ENCODE results near the gene SBK1. TPM values are rescaled to one million over a fixed set of nuclear protein-coding genes. Genes with fewer than 3 reads are reported as not detected.
A peak's percentile ranks its signal among the peaks of the same experiment; 100 is the strongest.
"Not testable (repeated sequence)": the region's sequence is repeated elsewhere in the genome, so short reads cannot be mapped to it uniquely, and the experiment has no call there.

Gene SBK1
- under 1 TPM; 0.04 to 0.12 (median 0.07) TPM for total RNA-seq
- long read RNA-seq, result 0 reads

DNA sequence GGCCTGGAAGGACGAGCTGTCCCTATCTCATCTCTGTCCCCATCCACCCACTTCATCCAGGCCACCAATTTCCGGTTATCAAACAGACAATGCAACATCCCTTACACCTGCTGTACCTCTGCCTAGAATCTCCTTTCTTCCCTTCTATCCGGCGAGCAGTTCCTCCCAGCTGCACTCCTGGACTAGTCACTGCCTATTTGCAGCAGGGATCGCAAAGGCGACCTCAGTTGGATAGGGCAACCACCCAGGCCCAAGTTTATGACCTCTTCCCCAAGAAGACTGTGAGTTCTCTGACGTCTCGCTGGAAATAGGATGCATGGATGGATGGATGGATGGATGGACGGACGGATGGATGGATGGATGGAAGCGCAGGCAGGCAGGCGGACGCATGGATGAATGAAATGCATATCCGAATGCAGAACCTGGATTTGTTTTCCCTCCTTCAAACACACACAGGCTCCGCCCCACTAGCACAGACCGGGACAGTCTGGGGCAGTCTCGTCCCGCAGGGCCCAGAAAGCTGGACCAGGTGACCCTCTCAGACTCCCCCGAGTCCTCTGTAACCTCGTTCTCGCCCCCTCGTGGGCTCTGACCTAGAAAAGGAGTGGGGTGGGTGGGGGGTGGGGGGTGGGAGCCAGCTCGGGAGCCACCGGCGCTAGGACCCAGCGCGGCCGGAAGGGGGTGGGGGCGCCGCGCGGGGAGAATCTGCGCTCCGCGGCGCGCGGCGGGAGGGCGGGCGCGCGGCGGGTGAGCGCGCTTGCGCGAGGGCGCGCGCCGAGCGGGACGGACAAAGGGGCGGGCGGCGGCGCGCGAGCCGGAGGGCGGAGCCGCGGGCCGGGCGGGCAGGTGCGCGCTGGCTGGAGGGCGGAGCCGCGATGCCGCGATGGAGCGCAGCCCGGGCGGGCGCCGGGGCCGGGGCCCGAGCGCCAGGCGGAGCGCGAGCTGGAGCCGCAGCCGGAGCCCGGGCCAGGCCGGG is at the start of gene SBK1:
Gene SBK1 (plus strand): TSS at position 875 of the 976 bp plus-strand sequence. CDS start 24,867 bp downstream, outside the sequence.
- no peak for TF ChIP-seq POLR2A (IDR thresholded peaks at IDR 0.05)
- TF ChIP-seq, protein P1, sequence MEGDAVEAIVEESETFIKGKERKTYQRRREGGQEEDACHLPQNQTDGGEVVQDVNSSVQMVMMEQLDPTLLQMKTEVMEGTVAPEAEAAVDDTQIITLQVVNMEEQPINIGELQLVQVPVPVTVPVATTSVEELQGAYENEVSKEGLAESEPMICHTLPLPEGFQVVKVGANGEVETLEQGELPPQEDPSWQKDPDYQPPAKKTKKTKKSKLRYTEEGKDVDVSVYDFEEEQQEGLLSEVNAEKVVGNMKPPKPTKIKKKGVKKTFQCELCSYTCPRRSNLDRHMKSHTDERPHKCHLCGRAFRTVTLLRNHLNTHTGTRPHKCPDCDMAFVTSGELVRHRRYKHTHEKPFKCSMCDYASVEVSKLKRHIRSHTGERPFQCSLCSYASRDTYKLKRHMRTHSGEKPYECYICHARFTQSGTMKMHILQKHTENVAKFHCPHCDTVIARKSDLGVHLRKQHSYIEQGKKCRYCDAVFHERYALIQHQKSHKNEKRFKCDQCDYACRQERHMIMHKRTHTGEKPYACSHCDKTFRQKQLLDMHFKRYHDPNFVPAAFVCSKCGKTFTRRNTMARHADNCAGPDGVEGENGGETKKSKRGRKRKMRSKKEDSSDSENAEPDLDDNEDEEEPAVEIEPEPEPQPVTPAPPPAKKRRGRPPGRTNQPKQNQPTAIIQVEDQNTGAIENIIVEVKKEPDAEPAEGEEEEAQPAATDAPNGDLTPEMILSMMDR (IDR thresholded peaks at IDR 0.05), result no peak
- WGBS (ENCODE audit: insufficient coverage, low coverage, low lambda C conversion rate, missing lambda C conversion rate), result 13% methylated on average over 6 of the region's 88 CpGs
- Histone ChIP-seq H3K4me1 (peaks cover 0 to 4% (median 0%) of the 10 kb centered on the region in 4 donors), H3K27ac (no peak within 1 kb of the TSS), H3K9me3 (no peaks in the 10 kb centered on the region), H3K4me3 (peak within 1 kb of the TSS; percentile 32 to 53 (median 46)), H3K36me3 (no peaks in the 10 kb centered on the region), H3K27me3 (no peaks in the 10 kb centered on the region)
- ATAC-seq, result peak; percentile 93 to 99 (median 96)
- intact Hi-C loops (cut with DNase I), result no loop called here
- DNase-seq, result peak; percentile 77 to 80 (median 80)

- H3K4me3 ChIP-seq; H3K27me3 ChIP-seq; intact Hi-C loops (cut with DNase I); H3K9me3 ChIP-seq; H3K36me3 ChIP-seq; DNase-seq; H3K27ac ChIP-seq; ATAC-seq; H3K4me1 ChIP-seq: not testable (repeated sequence)
- WGBS (ENCODE audit: insufficient coverage, low coverage, low lambda C conversion rate, missing lambda C conversion rate), result 57% methylated on average over 1 of the region's 2 CpGs
Measured at GRCh38 chr16:28249483-28249882, 42.8 kb upstream of the SBK1 start.

GRCh38 chr16:28250999-28251398 is 41.3 kb upstream of the SBK1 start:
- ATAC-seq (no peak), DNase-seq (no peak)
- Histone ChIP-seq H3K4me3 (no peak overlapping the region), H3K27ac (no peak overlapping the region), H3K4me1 (no peaks in the 10 kb centered on the region), H3K9me3 (no peaks in the 10 kb centered on the region), H3K27me3 (no peaks in the 10 kb centered on the region), H3K36me3 (no peaks in the 10 kb centered on the region)
- intact Hi-C loops (cut with DNase I), result no loop called here
- WGBS (ENCODE audit: insufficient coverage, low coverage, low lambda C conversion rate, missing lambda C conversion rate), result 57% methylated on average over 3 of the region's 3 CpGs
- TF ChIP-seq, protein P1 (IDR thresholded peaks at IDR 0.05), result no peak
- TF ChIP-seq POLR2A (IDR thresholded peaks at IDR 0.05), result no peak

GRCh38 chr16:28254158-28254557 is 38.2 kb upstream of the SBK1 start:
- intact Hi-C loops (cut with DNase I), result no loop called here
- no peak for ATAC-seq

More at GRCh38 chr16:28254158-28254557, 38.2 kb upstream of the SBK1 start:
- H3K4me1 ChIP-seq, result no peaks in the 10 kb centered on the region
- 82% methylated on average over 1 of the region's 6 CpGs for WGBS (ENCODE audit: insufficient coverage, low coverage, low lambda C conversion rate, missing lambda C conversion rate)
- no peak overlapping the region for H3K27ac ChIP-seq
- no peak overlapping the region for H3K4me3 ChIP-seq
- no peak for DNase-seq
- no peaks in the 10 kb centered on the region for H3K27me3 ChIP-seq
- no peaks in the 10 kb centered on the region for H3K9me3 ChIP-seq
- no peaks in the 10 kb centered on the region for H3K36me3 ChIP-seq
- TF ChIP-seq POLR2A (IDR thresholded peaks at IDR 0.05), result no peak
- TF ChIP-seq, protein P1 (IDR thresholded peaks at IDR 0.05), result no peak
